ENCODE measurements around the gene GABRG3.
"Not testable (repeated sequence)": the region's sequence is repeated elsewhere in the genome, so short reads cannot be mapped to it uniquely, and the experiment has no call there.

GABRG3 gene

GRCh38 chr15:27191515-27191914, 220.5 kb downstream of the GABRG3 start:
- FAIRE-seq, result not testable (repeated sequence)

GRCh38 chr15:27196691-27197090, 225.7 kb downstream of the GABRG3 start:
- no peak for FAIRE-seq

DNA sequence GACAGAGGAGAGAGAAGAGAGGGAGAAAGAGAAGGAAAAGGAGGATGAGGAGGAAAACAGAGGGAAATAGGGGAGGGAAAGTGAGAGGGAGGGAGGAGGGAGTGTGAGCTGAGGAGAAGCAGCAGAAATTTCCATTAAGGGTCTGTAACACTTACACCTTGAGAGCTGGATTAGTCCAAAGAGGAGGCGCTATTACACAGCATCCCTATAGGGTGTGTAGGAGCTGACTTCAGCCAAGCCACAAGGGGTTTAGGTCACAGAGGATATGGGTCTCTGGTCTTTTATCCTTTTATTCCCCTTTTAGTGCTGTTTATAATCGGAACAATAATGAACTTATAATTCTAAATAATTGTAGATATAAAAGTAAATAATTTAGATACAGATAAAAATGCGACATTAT, 230.4 kb downstream of the GABRG3 start:
- no peak for FAIRE-seq

DNA sequence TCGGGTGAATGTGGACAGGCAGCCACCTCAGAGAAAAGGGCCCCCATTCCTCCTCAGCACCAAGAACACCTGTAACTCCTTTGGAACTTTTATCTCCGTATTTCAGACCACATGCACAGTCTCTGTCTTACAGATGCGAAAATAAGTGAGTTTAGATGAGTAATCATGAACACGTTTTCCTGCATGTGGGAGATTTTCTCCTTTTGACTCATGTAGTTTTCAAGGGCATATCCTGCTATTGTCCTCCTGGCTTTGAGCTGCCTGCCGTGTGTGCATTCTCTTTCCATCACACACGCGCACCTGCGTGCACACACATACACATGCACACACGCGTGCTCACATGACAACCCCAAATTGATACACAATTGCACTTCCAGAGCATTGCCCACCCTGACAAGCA, 239.2 kb downstream of the GABRG3 start:
- no peak for FAIRE-seq

DNA sequence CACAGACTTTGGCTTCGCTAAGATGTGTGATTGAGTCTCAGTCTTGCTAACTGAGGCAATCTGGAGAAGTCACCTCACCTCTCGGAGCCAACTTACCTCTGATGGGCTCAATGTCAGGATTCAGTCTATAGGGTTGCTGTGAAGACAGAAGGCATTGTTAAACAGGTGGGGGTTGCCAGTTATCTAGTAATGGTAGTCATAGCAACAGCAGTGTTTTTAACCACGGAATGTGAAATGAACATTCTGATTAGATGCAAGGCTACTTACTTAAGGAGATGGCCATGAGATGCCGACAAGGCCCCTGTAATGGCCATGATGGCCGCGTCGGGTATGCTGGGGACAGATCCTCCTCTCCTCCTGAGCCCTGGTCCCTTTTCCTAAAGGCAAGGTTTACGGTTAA, 243.1 kb downstream of the GABRG3 start:
- no peak for FAIRE-seq

DNA sequence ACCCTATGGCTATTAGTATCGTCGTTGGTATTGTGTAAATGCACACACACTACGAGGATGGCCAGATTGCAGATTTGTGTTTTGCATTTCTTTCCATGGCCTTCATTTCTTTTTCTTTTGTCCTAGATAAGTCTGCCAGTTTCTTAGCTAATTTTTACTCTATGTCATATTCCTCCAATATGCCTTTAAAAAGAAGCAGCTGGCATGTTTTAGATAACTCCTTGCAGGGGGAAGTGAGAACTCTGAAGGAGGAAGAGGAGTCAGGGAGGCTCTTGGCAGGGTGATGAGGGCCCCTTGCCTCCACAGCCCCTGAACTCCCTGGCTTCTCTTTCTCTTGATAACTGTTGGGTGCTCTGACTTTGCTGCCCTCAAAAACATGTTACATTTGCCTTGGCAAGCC, 244.0 kb downstream of the GABRG3 start:
- FAIRE-seq, result no peak

GRCh38 chr15:27218426-27218825, 247.4 kb downstream of the GABRG3 start:
- FAIRE-seq, result no peak

- no peak for FAIRE-seq
These were observed 248.7 kb downstream of the GABRG3 start for GRCh38 chr15:27219636-27220035.

GRCh38 chr15:27220199-27220598, 249.2 kb downstream of the GABRG3 start:
- FAIRE-seq, result no peak

- no peak for FAIRE-seq
These were observed 251.5 kb downstream of the GABRG3 start for GRCh38 chr15:27222479-27222878.

- no peak for FAIRE-seq
These were observed 252.2 kb downstream of the GABRG3 start for GRCh38 chr15:27223179-27223578.

- no peak for FAIRE-seq
These were observed 260.8 kb downstream of the GABRG3 start for GRCh38 chr15:27231811-27232210.

DNA sequence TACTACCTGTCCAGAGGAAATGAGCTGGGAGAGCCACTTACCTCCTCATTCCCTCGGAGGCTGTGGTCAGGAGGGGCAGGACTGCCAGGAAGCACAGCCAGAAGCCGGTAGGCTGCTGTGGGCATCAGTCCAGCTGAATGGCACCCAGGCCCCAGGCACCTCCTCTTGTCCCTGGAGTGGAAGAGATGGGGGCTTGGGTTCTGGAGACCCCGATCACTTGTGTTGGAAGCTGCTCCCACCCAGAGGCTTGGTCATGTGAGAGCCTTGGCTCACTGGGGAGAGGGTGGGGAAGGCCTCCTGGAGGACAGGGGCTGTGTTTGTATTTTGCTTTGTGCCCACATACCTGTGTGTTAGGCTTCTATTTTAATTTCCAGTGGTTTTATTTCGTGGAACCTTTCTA, 261.9 kb downstream of the GABRG3 start:
- no peak for FAIRE-seq

GRCh38 chr15:27234593-27234992, 263.6 kb downstream of the GABRG3 start:
- no peak for FAIRE-seq

DNA sequence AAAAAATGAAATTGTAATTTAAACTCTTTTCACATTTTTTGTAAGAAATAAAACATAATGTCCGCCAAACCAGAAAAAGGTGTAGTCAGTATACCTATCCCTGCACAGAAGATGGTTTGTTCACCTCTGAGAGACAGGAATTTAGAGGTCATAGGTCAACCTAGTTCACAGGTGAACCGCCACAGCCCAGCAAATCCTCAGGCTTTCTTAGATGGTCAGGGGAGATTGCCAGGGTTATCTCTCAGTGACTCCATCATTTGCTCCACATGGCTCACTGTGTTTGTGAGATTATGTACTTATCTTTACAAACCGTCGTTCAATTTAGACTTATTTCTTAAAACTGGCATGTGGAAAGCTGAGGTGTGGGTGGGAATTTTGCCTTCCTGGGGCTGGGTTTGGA, 264.2 kb downstream of the GABRG3 start:
- FAIRE-seq, result no peak

DNA sequence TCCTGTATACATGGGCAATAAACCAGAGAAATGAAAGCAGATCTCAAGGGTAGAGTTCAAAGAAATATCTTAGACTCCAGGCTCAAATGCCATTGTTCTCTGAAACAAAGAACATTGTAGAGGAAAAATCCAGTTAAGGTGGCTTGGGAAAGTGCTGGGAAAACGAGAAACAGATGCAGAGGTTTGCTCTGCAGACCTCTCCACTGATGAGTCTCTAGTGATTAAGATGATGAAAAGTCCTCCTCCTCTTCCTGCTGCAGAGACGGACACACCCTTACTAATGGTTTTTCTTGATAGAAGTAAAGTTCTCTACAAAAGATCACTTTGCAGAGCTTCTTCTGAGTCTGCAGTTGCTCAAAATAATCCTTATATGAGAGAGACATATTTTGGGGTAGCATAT, 264.7 kb downstream of the GABRG3 start:
- FAIRE-seq, result no peak

GRCh38 chr15:27237319-27237939, 266.4 kb downstream of the GABRG3 start:
- no peak for FAIRE-seq

DNA sequence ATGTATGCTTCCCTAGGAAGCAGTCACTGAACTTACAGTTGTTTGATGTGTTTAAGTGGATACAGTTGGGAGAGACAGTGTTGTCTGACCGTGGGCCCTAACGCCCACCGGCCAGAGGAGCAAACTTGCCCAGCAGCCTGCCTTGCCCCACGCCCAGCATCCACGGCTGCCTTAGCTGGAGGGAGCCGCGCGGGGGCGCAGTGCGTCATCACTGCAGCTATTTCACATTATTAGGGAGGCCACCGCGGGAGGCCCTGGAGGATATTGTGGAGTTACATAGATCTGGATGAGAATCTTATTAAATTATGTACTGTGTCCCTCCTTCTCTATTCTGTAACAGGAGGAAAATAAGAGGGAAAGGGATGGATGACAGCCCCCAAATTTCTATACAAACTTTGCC, 267.2 kb downstream of the GABRG3 start:
- no peak for FAIRE-seq

- no peak for FAIRE-seq
These were observed 267.9 kb downstream of the GABRG3 start for GRCh38 chr15:27238707-27239423.

- FAIRE-seq, result no peak
These were observed 271.0 kb downstream of the GABRG3 start for GRCh38 chr15:27241943-27242342.

DNA sequence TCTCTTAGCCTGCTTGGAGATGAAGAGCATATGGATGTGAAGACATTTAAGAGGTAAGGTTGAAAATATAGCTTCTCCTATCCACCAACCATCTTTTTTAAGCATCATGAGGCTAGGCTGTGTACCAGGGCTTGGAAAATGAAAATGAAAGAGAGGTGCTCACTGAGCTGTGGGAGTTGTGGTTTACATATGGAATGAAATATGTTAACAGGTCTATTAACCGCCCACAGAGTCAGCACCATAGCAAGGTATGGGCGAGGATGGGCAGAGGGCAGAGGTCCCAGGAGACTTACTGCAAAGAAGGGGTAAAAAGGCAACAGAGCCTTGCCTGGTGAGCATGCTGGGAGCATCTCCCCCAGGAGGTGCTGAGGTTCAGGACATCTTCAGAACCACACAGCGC, 273.1 kb downstream of the GABRG3 start:
- FAIRE-seq, result no peak

DNA sequence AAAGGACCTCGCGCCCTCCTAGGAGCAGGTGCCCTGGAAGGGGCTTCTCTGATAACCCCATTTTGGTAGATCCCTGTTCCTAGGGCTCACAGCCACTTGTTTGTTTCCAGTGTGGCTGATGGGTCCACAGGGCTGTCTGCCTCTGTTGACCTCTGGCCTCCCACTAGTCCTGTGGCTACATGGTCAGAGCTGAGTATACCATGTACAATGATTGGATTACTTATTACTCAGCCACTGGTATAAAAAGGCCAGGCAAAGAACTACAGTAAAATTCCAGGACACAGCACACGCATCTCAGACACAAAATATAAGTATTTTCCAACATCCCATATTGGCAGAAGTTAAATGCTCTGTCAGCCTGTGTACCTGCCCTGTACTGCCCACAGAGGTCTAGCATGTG, 277.3 kb downstream of the GABRG3 start:
- FAIRE-seq, result no peak

- FAIRE-seq, result no peak
These were observed 278.2 kb downstream of the GABRG3 start for GRCh38 chr15:27249046-27249759.

DNA sequence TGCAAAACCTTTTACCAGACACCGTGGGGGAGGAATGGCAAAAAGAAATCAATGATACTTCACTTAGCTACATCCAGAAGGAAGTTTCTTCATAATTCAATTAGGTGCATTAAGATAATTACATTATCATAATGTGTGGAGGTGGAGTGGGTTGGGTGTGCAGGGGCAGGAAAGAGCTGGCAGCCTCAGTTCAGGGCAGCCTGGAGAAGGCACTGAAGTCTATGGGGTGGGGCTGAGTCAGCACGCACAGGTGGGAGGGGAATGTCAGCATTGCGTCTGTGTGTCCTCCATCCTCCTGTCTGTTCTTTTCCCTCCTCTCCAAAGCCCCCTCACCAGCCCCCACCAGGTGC, 278.8 kb downstream of the GABRG3 start:
- no peak for FAIRE-seq
